Measurements from ENCODE around the gene FAM228A.

- TF ChIP-seq CTCF (IDR thresholded peaks at IDR 0.05; ENCODE audit: borderline replicate concordance, extremely low read depth, low read length, poor library complexity, severe bottlenecking) (no peak), EZH2 (IDR thresholded peaks at IDR 0.05; ENCODE audit: borderline replicate concordance, low read depth, low read length, severe bottlenecking) (no peak)
Observed at GRCh38 chr2:24125956-24126355, 48.9 kb upstream of the FAM228A start.

Data from DND-41 (cell line).